ENCODE results near the gene SLBP. TPM values are rescaled to one million over a fixed set of nuclear protein-coding genes. Genes with fewer than 3 reads are reported as not detected.

SLBP gene
- total RNA-seq, 4 donors from 2014 or later, result 17.0 to 25.6 (median 21.0) TPM

DNA sequence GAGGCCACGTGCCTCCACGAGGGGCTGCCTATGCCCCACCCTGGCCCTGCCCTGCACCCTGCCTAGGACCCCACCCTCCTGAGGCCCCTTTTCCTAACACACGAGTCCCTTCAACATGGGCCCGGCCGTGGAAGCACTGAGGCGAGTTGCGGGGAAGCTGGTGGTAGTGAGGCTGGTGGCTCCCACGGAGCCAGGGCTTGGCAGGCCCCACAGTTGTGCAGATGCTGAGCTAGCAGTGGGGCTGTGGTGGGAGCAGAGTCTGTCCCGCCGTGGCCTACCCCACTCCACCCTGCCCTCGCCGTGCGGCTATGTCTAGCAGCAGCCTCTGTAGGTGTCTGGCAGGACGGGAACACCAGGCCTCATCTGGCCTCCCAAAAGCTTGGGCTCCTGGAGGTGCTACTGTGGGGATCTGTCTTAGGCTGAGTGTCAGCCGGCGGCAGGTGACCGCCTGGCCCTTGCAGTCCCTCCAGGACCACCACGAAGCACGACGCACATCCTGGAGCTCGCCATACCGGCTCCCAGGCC lies 28.0 kb upstream of the SLBP start:
- H3K4me1 ChIP-seq, result no peaks in the 10 kb centered on the region
- H3K27me3 ChIP-seq, result no peaks in the 10 kb centered on the region
- in situ Hi-C loops (cut with MboI; ENCODE audit: low sequenced_read_pairs in 4 of 4) (loop anchor here (10.0 to 25.0 kb wide), 3 partner anchors 147 to 165 kb away; no protein-coding TSS in a partner anchor), intact Hi-C loops (cut with DNase I; ENCODE audit: low total_unique reads) (no loop called here)
- no peak overlapping the region for H3K4me3 ChIP-seq
- DNase-seq (no peak), ATAC-seq (no peak)
- peaks cover 0 to 4% (median 0%) of the 10 kb centered on the region in 3 donors for H3K9me3 ChIP-seq
- TF ChIP-seq POLR2A (IDR thresholded peaks at IDR 0.05), result no peak
- TF ChIP-seq CTCF (IDR thresholded peaks at IDR 0.05 in 4 of 5, conservative IDR thresholded peaks at IDR 0.05 in 1 of 5), result no peak
- H3K36me3 ChIP-seq, result peaks cover 0 to 37% of the 10 kb centered on the region in 2 donors
- H3K27ac ChIP-seq, result no peak overlapping the region

- Histone ChIP-seq H3K36me3 (peaks cover 0 to 37% of the 10 kb centered on the region in 2 donors), H3K27me3 (no peaks in the 10 kb centered on the region), H3K9me3 (peaks cover 0 to 4% (median 0%) of the 10 kb centered on the region in 3 donors), H3K4me1 (no peaks in the 10 kb centered on the region), H3K27ac (no peak overlapping the region), H3K4me3 (no peak overlapping the region)
- no peak for DNase-seq
- in situ Hi-C loops (cut with MboI; ENCODE audit: low sequenced_read_pairs in 4 of 4), result loop anchor here in 1 of 4 donors (25.0 kb wide), 1 partner anchor 148 kb away; no protein-coding TSS in a partner anchor
- TF ChIP-seq CTCF (IDR thresholded peaks at IDR 0.05 in 4 of 5, conservative IDR thresholded peaks at IDR 0.05 in 1 of 5) (no peak), POLR2A (IDR thresholded peaks at IDR 0.05) (no peak)
- intact Hi-C loops (cut with DNase I; ENCODE audit: low total_unique reads), result no loop called here
- no peak for ATAC-seq
Measured at GRCh38 chr4:1739358-1739757, 27.2 kb upstream of the SLBP start.

DNA sequence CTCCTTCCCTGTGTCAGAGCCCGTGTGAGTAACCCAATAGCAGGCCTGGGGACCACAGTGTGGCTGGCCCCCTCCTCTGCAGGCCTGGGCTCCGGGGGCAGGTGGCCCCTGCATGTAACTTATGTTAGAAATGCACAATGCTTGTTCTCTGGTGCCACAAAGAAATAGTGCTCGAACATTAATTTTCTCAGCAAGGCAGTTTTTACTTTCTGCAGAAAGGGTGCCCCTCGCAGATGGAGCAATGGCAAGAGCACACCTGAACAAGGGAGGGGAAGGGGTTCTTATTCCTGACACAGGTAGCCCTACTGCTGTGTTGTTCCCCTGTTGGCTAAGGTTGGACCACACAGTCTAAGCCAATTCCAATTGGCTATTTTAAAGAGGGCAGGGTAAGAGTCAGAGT lies 26.3 kb upstream of the SLBP start:
- no peak for ATAC-seq

GRCh38 chr4:1737666-1738065 lies 25.5 kb upstream of the SLBP start:
- Histone ChIP-seq H3K27ac (no peak overlapping the region), H3K4me1 (no peaks in the 10 kb centered on the region), H3K4me3 (no peak overlapping the region), H3K9me3 (peaks cover 0 to 4% (median 0%) of the 10 kb centered on the region in 3 donors), H3K36me3 (peaks cover 0 to 37% of the 10 kb centered on the region in 2 donors), H3K27me3 (no peaks in the 10 kb centered on the region)
- in situ Hi-C loops (cut with MboI; ENCODE audit: low sequenced_read_pairs in 4 of 4), result loop anchor here in 1 of 4 donors (25.0 kb wide), 1 partner anchor 150 kb away; no protein-coding TSS in a partner anchor
- DNase-seq (no peak), ATAC-seq (no peak)
- TF ChIP-seq POLR2A (IDR thresholded peaks at IDR 0.05), result no peak
- TF ChIP-seq CTCF (IDR thresholded peaks at IDR 0.05 in 4 of 5, conservative IDR thresholded peaks at IDR 0.05 in 1 of 5), result no peak
- intact Hi-C loops (cut with DNase I; ENCODE audit: low total_unique reads), result no loop called here

More for the DNA sequence above, 26.3 kb upstream of the SLBP start:
- no peak for DNase-seq
- Histone ChIP-seq H3K4me1 (no peaks in the 10 kb centered on the region), H3K9me3 (peaks cover 0 to 4% (median 0%) of the 10 kb centered on the region in 3 donors), H3K27ac (no peak overlapping the region), H3K36me3 (peaks cover 0 to 37% of the 10 kb centered on the region in 2 donors), H3K4me3 (no peak overlapping the region), H3K27me3 (no peaks in the 10 kb centered on the region)
- in situ Hi-C loops (cut with MboI; ENCODE audit: low sequenced_read_pairs in 4 of 4) (loop anchor here in 1 of 4 donors (25.0 kb wide), 1 partner anchor 149 kb away; no protein-coding TSS in a partner anchor), intact Hi-C loops (cut with DNase I; ENCODE audit: low total_unique reads) (no loop called here)
- no peak for TF ChIP-seq CTCF (IDR thresholded peaks at IDR 0.05 in 4 of 5, conservative IDR thresholded peaks at IDR 0.05 in 1 of 5)
- TF ChIP-seq POLR2A (IDR thresholded peaks at IDR 0.05), result no peak
